ENCODE data around the gene TTC34.

The TTC34 gene

GRCh38 chr1:2642131-2642559 is 159.3 kb downstream of the TTC34 start:
- H2AFZ ChIP-seq (ENCODE audit: low read depth, low read length) = peak overlapping the region; percentile 78
- peaks cover 7% of the 10 kb centered on the region; the same call in 1 of the 2 replicates for H3K79me2 ChIP-seq (ENCODE audit: insufficient read depth, low read length)
- H3K9me3 ChIP-seq (ENCODE audit: insufficient read depth, low read length, severe bottlenecking) = peaks cover 12% of the 10 kb centered on the region
- no peak for TF ChIP-seq CTCF (IDR thresholded peaks at IDR 0.05; ENCODE audit: borderline replicate concordance, extremely low read depth, low read length, poor library complexity, severe bottlenecking)
- no peak for TF ChIP-seq EZH2 (IDR thresholded peaks at IDR 0.05; ENCODE audit: borderline replicate concordance, low read depth, low read length, severe bottlenecking)
- peak overlapping the region; percentile 82 for H3K4me2 ChIP-seq (ENCODE audit: insufficient read depth, low read length)
- no peaks in the 10 kb centered on the region for H3K36me3 ChIP-seq (ENCODE audit: insufficient read depth, low read length)
- ATAC-seq (ENCODE audit: insufficient read depth, low read depth) = peak; percentile 6; the same call in 2 of the 3 replicates
- peaks cover 5% of the 10 kb centered on the region; the same call in 1 of the 2 replicates for H4K20me1 ChIP-seq (ENCODE audit: insufficient read depth, low read length)
- H3K4me1 ChIP-seq (ENCODE audit: insufficient read depth, low read length) = peaks cover 21% of the 10 kb centered on the region
- peak overlapping the region; percentile 79 for H3K27ac ChIP-seq (ENCODE audit: low read length)
- no peaks in the 10 kb centered on the region for H3K27me3 ChIP-seq (ENCODE audit: insufficient read depth, low read length, poor library complexity)
- no peak for DNase-seq
- H3K4me3 ChIP-seq (ENCODE audit: low read depth in 1 of 2, low read length in 2 of 2) = peak overlapping the region; percentile 38 to 84
- H3K9ac ChIP-seq (ENCODE audit: low read depth, low read length) = peak overlapping the region; percentile 88

GRCh38 chr1:2641381-2642130 is 159.9 kb downstream of the TTC34 start:
- peak overlapping the region; percentile 88 for H3K9ac ChIP-seq (ENCODE audit: low read depth, low read length)
- H3K9me3 ChIP-seq (ENCODE audit: insufficient read depth, low read length, severe bottlenecking) = peaks cover 14% of the 10 kb centered on the region
- H4K20me1 ChIP-seq (ENCODE audit: insufficient read depth, low read length) = peaks cover 5% of the 10 kb centered on the region; the same call in 1 of the 2 replicates
- no peak overlapping the region for H2AFZ ChIP-seq (ENCODE audit: low read depth, low read length)
- peaks cover 7% of the 10 kb centered on the region; the same call in 1 of the 2 replicates for H3K79me2 ChIP-seq (ENCODE audit: insufficient read depth, low read length)
- peak overlapping the region; percentile 38 to 84; a peak in 3 of 4 replicates for H3K4me3 ChIP-seq (ENCODE audit: low read depth in 1 of 2, low read length in 2 of 2)
- H3K27me3 ChIP-seq (ENCODE audit: insufficient read depth, low read length, poor library complexity) = no peaks in the 10 kb centered on the region
- ATAC-seq (ENCODE audit: insufficient read depth, low read depth) (no peak), DNase-seq (no peak)
- TF ChIP-seq EZH2 (IDR thresholded peaks at IDR 0.05; ENCODE audit: borderline replicate concordance, low read depth, low read length, severe bottlenecking) (no peak), CTCF (IDR thresholded peaks at IDR 0.05; ENCODE audit: borderline replicate concordance, extremely low read depth, low read length, poor library complexity, severe bottlenecking) (no peak)
- H3K4me1 ChIP-seq (ENCODE audit: insufficient read depth, low read length) = peaks cover 21% of the 10 kb centered on the region
- peak overlapping the region; percentile 82 for H3K4me2 ChIP-seq (ENCODE audit: insufficient read depth, low read length)
- H3K27ac ChIP-seq (ENCODE audit: low read length) = peak overlapping the region; percentile 79
- H3K36me3 ChIP-seq (ENCODE audit: insufficient read depth, low read length) = no peaks in the 10 kb centered on the region

- Histone ChIP-seq H3K4me2 (ENCODE audit: insufficient read depth, low read length) (no peak overlapping the region), H3K36me3 (ENCODE audit: insufficient read depth, low read length) (no peaks in the 10 kb centered on the region), H3K4me3 (ENCODE audit: low read depth in 1 of 2, low read length in 2 of 2) (no peak overlapping the region), H3K9me3 (ENCODE audit: insufficient read depth, low read length, severe bottlenecking) (peaks cover 19% of the 10 kb centered on the region), H3K79me2 (ENCODE audit: insufficient read depth, low read length) (peaks cover 7% of the 10 kb centered on the region; the same call in 1 of the 2 replicates), H3K4me1 (ENCODE audit: insufficient read depth, low read length) (peaks cover 21% of the 10 kb centered on the region), H3K9ac (ENCODE audit: low read depth, low read length) (no peak overlapping the region), H3K27ac (ENCODE audit: low read length) (no peak overlapping the region), H2AFZ (ENCODE audit: low read depth, low read length) (no peak overlapping the region), H3K27me3 (ENCODE audit: insufficient read depth, low read length, poor library complexity) (no peaks in the 10 kb centered on the region), H4K20me1 (ENCODE audit: insufficient read depth, low read length) (peaks cover 5% of the 10 kb centered on the region; the same call in 1 of the 2 replicates)
- no peak for ATAC-seq (ENCODE audit: insufficient read depth, low read depth)
- TF ChIP-seq EZH2 (IDR thresholded peaks at IDR 0.05; ENCODE audit: borderline replicate concordance, low read depth, low read length, severe bottlenecking) = no peak
- no peak for TF ChIP-seq CTCF (IDR thresholded peaks at IDR 0.05; ENCODE audit: borderline replicate concordance, extremely low read depth, low read length, poor library complexity, severe bottlenecking)
- no peak for DNase-seq
Measured at GRCh38 chr1:2640626-2641025, 160.9 kb downstream of the TTC34 start.

Data from DND-41 (cell line).